ENCODE measurements around the gene PPIE.
"Not testable (repeated sequence)": the region's sequence is repeated elsewhere in the genome, so short reads cannot be mapped to it uniquely, and the experiment has no call there.

PPIE gene

DNA sequence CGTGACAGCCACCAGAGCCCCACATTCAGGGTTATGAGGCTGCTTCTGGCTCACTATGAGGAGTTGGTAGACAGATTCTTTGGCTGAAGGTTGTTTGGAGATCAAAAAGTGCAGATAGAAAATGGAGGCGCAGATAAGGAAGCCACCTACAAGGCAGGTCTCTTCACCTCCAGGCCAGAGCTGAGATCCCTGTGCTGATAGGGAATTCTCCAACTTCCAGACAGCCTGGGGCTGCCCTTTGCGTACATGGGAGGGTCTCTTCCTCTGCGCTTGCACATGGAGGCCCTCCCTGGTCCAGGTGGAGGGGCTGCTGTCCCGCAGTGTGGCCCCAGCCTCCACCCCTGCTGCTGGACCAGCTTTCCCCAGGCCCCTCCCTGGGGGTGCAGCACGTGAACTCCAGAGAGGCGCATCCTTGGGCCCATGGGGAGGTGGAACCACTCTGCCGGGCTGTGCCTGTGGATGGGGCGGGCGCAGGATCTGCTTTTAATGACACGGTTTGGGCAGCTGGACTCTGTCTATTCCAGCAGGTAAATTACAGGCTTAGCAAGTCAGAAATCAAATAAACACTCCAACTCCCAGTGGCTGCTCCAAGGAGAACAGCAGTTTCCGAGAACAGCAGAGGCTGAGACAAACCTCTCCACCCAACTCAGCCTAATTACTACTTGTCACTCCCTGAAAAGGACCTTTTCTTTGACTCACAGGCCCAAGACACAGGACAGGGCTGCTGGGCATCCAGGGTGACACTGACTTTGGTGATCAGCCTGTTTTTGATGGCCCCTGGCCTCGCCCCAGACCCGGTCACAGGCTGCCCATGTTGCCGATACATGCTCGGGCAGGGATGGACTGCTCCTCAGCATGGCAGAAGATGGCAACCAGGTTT, 20.1 kb downstream of the PPIE start:
- DNase-seq (ENCODE audit: low read depth), result no peak

- no peak for DNase-seq (ENCODE audit: low read depth)
Observed at GRCh38 chr1:39759436-39759726, 20.7 kb downstream of the PPIE start.

DNA sequence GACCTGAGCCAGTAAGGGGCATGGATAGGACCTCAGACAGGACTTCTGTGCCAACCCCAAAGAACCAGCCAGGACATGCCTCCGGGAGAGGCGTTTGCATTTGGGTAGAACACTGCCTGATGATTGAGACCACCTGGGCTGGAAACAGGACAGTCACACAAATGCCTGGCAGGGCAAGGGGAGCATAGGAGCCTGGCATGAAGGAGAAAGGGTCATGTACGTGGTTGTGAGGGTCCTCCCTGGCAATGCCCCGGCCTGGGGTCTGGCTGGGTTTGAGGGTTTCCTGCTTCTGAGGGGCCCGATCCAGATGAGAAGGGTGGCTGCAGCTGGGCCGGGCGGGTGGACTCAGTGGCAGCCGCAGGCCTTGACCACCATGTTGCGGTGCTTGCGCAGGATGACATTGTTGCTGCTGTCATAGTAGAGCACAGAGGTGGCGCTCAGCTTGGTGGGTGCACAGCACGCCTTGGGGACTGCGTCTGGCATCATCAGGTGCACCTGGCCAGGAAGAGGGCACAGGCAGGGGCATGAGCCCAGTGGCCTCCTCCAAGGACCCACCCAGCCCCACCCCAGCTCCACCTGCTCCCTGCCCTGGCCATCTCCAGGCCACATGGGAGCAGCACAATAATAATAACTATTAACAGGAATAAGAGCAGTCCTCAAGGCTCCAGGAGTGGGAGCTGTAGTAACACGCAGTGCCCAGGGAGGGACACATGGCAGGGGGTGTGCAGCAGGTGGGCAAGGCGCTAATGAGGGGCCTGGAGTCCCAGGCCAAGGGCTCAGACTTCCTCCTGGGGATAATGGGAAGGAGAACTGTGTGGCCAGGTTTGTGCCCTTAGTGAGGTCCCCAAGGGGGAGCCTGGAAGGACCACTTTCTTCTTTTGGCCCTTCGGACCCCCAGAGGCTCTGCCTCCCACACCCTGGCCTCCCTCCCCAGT, 21.7 kb downstream of the PPIE start:
- DNase-seq (ENCODE audit: low read depth), result no peak

- no peak for DNase-seq (ENCODE audit: low read depth)
Observed at GRCh38 chr1:39761016-39761415, 22.3 kb downstream of the PPIE start.

DNA sequence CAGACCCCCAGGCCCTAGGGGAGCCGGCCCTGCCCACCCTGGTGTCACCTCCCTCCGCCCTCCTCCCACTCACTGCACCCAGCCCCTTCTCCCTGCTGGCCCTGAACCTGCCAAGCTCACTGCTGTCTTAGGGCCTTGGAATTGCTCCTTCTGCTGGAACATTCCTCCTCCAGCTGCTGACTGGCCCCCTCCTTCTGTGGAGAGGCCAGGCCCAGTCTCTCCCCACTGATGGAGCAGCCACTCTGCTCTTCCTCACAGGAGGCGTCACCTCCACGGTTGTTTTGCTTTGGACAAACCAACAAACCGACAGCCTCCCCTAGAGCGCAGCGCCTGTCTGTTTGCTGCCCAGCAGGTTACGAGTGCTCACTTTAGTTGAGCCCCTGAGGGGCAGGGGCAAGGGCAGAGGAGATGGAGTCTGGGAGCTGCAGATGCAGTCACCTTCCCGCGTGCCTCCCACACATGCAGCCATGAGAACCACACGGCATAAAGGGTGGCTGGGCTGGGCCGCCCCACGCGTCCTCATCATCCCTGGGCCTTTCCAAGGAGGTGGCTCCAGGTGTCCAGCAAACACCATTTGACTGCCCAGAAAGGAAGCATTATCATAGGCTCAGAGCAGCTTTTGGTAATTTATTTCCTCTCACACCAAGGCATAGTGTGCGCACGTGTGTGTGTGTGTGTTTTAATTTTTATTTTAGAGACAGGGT, 23.0 kb downstream of the PPIE start:
- DNase-seq (ENCODE audit: low read depth), result no peak

- DNase-seq (ENCODE audit: low read depth), result no peak
Observed at GRCh38 chr1:39762550-39763540, 24.2 kb downstream of the PPIE start.

GRCh38 chr1:39763619-39764374, 25.1 kb downstream of the PPIE start:
- DNase-seq (ENCODE audit: low read depth), result not testable (repeated sequence)

GRCh38 chr1:39764512-39764911, 25.8 kb downstream of the PPIE start:
- not testable (repeated sequence) for DNase-seq (ENCODE audit: low read depth)

DNA sequence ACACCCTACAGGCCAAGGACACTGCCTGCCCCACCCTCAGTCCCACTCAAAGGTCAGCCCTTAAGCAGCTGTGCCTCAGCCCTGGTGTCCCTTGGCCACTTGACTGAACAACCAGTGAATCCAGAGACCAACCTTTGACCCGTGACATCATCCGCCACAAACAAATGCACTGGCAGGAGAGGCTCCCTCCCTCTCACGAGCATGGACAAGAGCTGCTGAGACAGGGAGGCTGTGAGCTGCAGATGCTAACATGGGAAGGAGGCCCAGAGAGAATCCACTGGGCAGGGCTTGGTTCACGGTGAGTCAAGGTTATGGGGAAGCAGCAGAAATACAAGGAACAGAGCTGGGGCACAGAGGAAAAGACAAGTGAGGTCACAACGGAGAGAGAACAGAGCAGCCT, 27.8 kb downstream of the PPIE start:
- not testable (repeated sequence) for DNase-seq (ENCODE audit: low read depth)

GRCh38 chr1:39769502-39769901, 30.8 kb downstream of the PPIE start:
- DNase-seq (ENCODE audit: low read depth), result not testable (repeated sequence)

DNA sequence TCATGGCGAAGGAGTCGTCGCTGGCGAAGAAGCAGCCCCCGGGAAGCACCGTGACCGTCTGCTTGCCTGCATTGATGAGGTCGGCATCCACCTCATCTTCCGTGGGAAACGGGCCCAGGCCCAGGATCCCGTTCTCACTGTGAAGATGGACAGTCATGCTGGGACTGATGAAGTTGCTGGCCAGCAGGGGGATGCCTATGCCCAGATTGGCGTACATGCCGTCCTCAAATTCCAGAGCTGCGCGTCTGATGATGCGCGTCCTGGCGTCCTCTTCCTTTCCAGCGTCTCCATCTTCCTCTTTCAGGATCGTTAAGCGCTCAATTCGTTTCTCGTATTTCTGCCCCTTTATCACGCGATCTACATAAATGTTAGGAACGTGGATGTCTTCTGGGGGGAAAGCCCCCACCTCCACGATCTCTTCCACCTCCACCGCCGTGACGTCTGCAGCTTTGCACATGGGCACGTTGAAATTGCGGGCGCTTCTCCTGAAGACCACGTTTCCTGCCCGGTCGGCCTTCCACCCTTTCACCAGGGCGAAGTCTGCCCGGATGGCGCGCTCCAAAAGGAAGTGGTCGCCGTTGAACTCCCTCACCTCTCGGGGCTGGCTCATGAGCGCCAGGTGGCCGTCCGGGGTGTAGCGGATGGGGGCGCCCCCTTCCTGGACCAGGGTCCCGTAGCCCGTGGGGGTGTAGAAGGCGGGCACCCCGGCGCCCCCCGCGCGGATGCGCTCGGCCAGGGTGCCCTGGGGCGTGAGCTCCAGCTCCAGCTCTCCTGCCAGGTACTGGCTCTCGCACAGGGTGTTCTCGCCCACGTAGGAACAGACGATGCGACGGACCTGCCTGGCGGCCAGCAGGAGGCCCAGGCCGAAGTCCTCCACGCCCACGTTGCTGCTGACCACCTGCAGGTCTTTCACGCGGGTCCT, 31.7 kb downstream of the PPIE start:
- not testable (repeated sequence) for DNase-seq (ENCODE audit: low read depth)

DNA sequence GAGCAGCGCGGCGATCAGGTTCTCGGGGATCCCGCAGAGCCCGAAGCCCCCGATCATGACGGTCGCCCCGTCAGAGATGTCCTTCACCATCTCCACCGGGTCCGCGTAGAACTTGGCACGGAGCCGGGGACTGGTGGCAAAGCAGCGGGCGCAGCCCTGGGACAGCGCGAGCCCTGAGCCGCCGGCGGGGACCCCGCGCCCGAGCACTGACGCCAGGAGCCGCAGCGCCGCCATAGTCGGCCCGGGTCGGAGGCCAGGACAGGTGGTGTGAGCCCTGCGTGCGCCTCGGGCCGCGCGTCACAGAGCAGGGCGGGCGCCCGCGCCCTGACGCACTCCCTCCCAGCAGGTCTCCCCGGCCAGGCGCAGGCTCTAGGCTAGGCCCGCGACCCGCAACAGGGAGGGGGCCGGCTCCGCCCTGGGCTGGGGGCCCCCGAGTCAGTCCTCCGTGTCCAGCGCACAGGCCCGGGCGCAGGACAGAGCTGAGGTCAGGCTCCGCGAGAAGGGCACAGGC, 32.4 kb downstream of the PPIE start, which contains the start of gene OXCT2:
OXCT2 (minus strand) TSS at position 327 of the 511 bp plus-strand sequence; CDS start at position 234, 93 bp downstream.
- DNase-seq (ENCODE audit: low read depth), result not testable (repeated sequence)

- DNase-seq (ENCODE audit: low read depth), result not testable (repeated sequence)
Observed at GRCh38 chr1:39773369-39773979, 34.8 kb downstream of the PPIE start.

GRCh38 chr1:39775141-39775540, 36.5 kb downstream of the PPIE start:
- DNase-seq (ENCODE audit: low read depth), result not testable (repeated sequence)

- not testable (repeated sequence) for DNase-seq (ENCODE audit: low read depth)
Observed at GRCh38 chr1:39775676-39776399, 37.2 kb downstream of the PPIE start.

DNA sequence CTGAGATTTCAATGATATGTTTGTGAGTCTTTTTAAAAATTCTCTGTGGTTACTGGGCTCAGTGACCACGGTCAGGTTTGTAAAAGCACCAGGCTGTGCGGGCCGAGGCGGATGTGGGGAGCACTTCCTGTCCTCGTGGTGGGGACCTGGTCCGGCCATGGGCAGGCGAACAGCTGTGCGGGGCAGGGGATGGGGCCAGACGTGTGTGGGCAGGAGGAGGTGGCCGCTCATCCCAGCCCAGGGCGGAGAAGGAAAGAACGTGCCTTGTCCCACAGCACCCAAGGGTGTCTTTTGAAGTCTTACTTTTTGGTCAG, 37.7 kb downstream of the PPIE start:
- no peak for DNase-seq (ENCODE audit: low read depth)

- DNase-seq (ENCODE audit: low read depth), result no peak
Observed at GRCh38 chr1:39776886-39777285, 38.2 kb downstream of the PPIE start.

GRCh38 chr1:39777306-39777705, 38.6 kb downstream of the PPIE start:
- DNase-seq (ENCODE audit: low read depth), result no peak

Data from GM04504 (cell line).